DOHH2 (cell line): Measurements from ENCODE around the gene CACNA1B.

Experiments used
- H3F3A ChIP-seq: fragments of 200-600 bp; sonication (generic), shearing (Covaris generic); 2 replicates; pipeline ENCODE4 v1.6.0; 2016; ENCODE audit warnings: antibody characterized with exemption, mild to moderate bottlenecking; ENCODE audit not compliant: control insufficient read depth, insufficient read depth
- H3K27ac ChIP-seq: fragments of 200-600 bp; sonication (generic); 2 replicates; pipeline ENCODE4 v1.5.1; 2014; ENCODE audit warnings: low read depth, mild to moderate bottlenecking, low read length, moderate library complexity
- H3K27me3 ChIP-seq: fragments of 200-600 bp; sonication (generic); 2 replicates; pipeline ENCODE4 v1.6.1; 2014; ENCODE audit warnings: mild to moderate bottlenecking, low read length, mixed read lengths; ENCODE audit not compliant: control insufficient read depth
- H3K36me3 ChIP-seq: fragments of 200-600 bp; sonication (generic); 2 replicates; pipeline ENCODE4 v1.6.1; 2014; ENCODE audit warnings: mild to moderate bottlenecking, low read length, moderate library complexity, mixed read lengths; ENCODE audit not compliant: control insufficient read depth
- H3K4me1 ChIP-seq: fragments of 200-600 bp; sonication (generic); 2 replicates; pipeline ENCODE4 v1.6.1; 2014; ENCODE audit warnings: mild to moderate bottlenecking, low read length, mixed read lengths; ENCODE audit not compliant: control insufficient read depth
- H3K4me2 ChIP-seq: fragments of 200-600 bp; sonication (generic); 2 replicates; pipeline ENCODE4 v1.6.0; 2014; ENCODE audit warnings: mild to moderate bottlenecking, low read length, moderate library complexity
- H3K4me3 ChIP-seq: fragments of 200-600 bp; sonication (generic); 2 replicates; pipeline ENCODE4 v1.5.1; 2014; ENCODE audit warnings: mild to moderate bottlenecking, low read length, mixed read lengths
- H3K79me2 ChIP-seq: fragments of 200-600 bp; sonication (generic); 2 replicates; pipeline ENCODE4 v1.6.1; 2014; ENCODE audit warnings: mild to moderate bottlenecking, low read length, mixed read lengths; ENCODE audit not compliant: control insufficient read depth
- H3K9me2 ChIP-seq: fragments of 200-600 bp; sonication (generic); replicated peaks from 2 replicates; pipeline ENCODE4 v1.6.1; 2014; ENCODE audit warnings: mild to moderate bottlenecking, low read length, mixed read lengths; ENCODE audit not compliant: control insufficient read depth
- H3K9me3 ChIP-seq: fragments of 200-600 bp; sonication (generic); 2 replicates; pipeline ENCODE4 v1.6.1; 2014; ENCODE audit warnings: antibody characterized with exemption, low read length, mixed read lengths; ENCODE audit not compliant: control insufficient read depth, insufficient read depth
- H4K20me1 ChIP-seq: fragments of 200-600 bp; sonication (generic); 2 replicates; pipeline ENCODE4 v1.6.0; 2014; ENCODE audit warnings: low read depth, mild to moderate bottlenecking, antibody characterized with exemption, low read length, moderate library complexity; ENCODE audit not compliant: control insufficient read depth, insufficient read depth
- EZH2phosphoT487 ChIP-seq: fragments of 200-600 bp; sonication (generic); IDR thresholded peaks from 2 replicates; pipeline ENCODE4 v1.6.1; 2017; ENCODE audit warnings: borderline replicate concordance, mild to moderate bottlenecking, antibody characterized with exemption, low read length, moderate library complexity, mixed read lengths
- TF ChIP-seq, protein P1 (sequence below): fragments of 200-600 bp; sonication (generic); IDR thresholded peaks from one replicate; pipeline ENCODE4 v1.5.1; 2014; ENCODE audit warnings: antibody characterized with exemption, mild to moderate bottlenecking, low read depth, low read length; ENCODE audit not compliant: poor library complexity, severe bottlenecking

Gene CACNA1B

DNA sequence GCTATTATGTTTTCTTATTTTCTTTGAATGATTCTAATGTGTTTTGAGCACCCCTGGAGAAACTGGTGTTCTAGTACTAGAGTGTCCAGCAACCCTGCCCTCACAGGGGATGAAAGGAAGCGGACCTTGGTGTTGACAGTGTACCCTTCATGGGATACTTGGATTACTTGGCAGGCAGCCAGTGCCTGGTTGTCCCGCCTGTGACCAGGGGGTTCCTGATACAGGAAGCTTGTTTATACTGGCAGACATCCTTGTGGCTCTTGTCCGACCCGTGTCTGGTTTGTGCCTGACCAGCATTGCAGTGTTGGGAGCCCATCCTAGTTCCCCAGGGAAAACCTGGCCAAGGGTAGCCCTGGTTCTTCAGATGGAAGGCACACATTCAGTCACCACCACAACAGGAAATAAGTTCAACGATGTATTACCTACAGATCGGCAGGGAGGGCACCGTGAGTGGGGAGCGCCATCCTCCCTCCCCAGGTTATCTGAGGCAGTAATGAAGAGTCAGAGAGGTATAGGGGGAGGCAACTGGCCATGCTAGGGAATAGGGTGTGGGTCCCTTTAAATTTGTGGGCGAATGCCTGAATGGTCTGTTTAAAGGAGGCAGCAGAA lies 47.3 kb downstream of the CACNA1B start:
- Histone ChIP-seq H3K79me2 (no peaks in the 10 kb centered on the region), H3K4me3 (no peak overlapping the region), H3K9me3 (peaks cover 5% of the 10 kb centered on the region; the same call in 1 of the 2 replicates), H3K4me1 (no peaks in the 10 kb centered on the region), H3K4me2 (no peak overlapping the region), H3K27ac (no peak overlapping the region), H3F3A (no peaks in the 10 kb centered on the region), H3K9me2 (no peaks in the 10 kb centered on the region), H3K36me3 (no peaks in the 10 kb centered on the region), H3K27me3 (no peaks in the 10 kb centered on the region), H4K20me1 (no peaks in the 10 kb centered on the region)
- TF ChIP-seq, protein P1, sequence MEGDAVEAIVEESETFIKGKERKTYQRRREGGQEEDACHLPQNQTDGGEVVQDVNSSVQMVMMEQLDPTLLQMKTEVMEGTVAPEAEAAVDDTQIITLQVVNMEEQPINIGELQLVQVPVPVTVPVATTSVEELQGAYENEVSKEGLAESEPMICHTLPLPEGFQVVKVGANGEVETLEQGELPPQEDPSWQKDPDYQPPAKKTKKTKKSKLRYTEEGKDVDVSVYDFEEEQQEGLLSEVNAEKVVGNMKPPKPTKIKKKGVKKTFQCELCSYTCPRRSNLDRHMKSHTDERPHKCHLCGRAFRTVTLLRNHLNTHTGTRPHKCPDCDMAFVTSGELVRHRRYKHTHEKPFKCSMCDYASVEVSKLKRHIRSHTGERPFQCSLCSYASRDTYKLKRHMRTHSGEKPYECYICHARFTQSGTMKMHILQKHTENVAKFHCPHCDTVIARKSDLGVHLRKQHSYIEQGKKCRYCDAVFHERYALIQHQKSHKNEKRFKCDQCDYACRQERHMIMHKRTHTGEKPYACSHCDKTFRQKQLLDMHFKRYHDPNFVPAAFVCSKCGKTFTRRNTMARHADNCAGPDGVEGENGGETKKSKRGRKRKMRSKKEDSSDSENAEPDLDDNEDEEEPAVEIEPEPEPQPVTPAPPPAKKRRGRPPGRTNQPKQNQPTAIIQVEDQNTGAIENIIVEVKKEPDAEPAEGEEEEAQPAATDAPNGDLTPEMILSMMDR: no peak
- no peak for TF ChIP-seq EZH2phosphoT487

DNA sequence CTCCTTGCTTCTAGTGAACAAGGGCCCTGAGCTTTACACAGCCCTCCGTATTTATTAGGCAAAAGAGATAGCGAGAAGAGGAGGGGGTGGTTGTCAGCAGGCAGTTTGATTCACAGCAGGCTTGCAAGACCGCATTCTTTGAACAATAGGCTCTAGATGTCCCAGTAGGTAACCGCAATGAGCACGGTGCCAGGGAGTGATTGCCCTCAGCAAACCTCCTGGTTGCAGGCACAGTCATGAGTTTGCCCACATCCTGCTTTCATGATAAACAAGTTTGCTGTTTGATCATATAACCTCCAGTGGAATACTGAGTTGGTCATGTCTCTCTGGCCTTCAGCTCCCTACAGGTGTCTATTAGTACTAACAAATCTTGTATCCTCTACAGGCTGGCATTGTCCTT lies 66.1 kb downstream of the CACNA1B start:
- Histone ChIP-seq H3K9me3 (peaks cover 31% of the 10 kb centered on the region; the same call in 1 of the 2 replicates), H4K20me1 (no peaks in the 10 kb centered on the region), H3K27me3 (no peaks in the 10 kb centered on the region), H3K27ac (no peak overlapping the region), H3K4me3 (no peak overlapping the region), H3K79me2 (no peaks in the 10 kb centered on the region), H3K4me1 (no peaks in the 10 kb centered on the region), H3K4me2 (no peak overlapping the region), H3K9me2 (no peaks in the 10 kb centered on the region), H3K36me3 (no peaks in the 10 kb centered on the region), H3F3A (no peaks in the 10 kb centered on the region)
- TF ChIP-seq EZH2phosphoT487: no peak
- TF ChIP-seq, protein P1: no peak

DNA sequence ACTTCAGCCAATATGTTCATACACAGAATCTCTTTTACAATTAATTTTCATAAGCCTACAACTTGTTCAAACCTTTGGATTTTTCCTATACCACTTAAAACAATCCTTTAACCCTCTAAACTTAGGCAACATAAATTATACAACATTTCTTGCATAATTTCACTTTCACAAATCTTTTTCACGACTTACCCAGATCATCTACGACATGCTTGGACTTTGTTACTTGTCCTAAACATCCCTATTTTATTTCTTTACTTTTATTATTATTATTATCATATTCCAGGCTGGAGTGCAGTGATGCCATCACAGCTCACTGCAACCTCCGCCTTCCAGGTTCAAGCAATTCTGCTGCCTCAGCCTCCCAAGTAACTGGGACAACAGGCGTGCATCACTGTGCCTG lies 68.0 kb downstream of the CACNA1B start:
- Histone ChIP-seq H3K27me3 (no peaks in the 10 kb centered on the region), H3K9me3 (peaks cover 41% of the 10 kb centered on the region; the same call in 1 of the 2 replicates), H3K4me2 (no peak overlapping the region), H3K9me2 (no peaks in the 10 kb centered on the region), H3K4me3 (no peak overlapping the region), H4K20me1 (no peaks in the 10 kb centered on the region), H3K79me2 (no peaks in the 10 kb centered on the region), H3K36me3 (no peaks in the 10 kb centered on the region), H3F3A (no peaks in the 10 kb centered on the region), H3K27ac (no peak overlapping the region), H3K4me1 (no peaks in the 10 kb centered on the region)
- TF ChIP-seq, protein P1: no peak
- TF ChIP-seq EZH2phosphoT487: no peak
